MM.1S (cell line): ENCODE results near the gene ACER3.

Experiments used
- DNase-seq: peaks from one replicate; pipeline ENCODE4 v3.0.0-alpha.2; 2015
- H2AFZ ChIP-seq: fragments of 300-600 bp; sonication (generic); 2 replicates; pipeline ENCODE4 v1.6.0; 2016; ENCODE audit warnings: antibody characterized with exemption, low read length
- H3F3A ChIP-seq: fragments of 300-600 bp; sonication (generic); 2 replicates; pipeline ENCODE4 v1.6.1; 2016; ENCODE audit warnings: mild to moderate bottlenecking, antibody characterized with exemption, low read length, moderate library complexity, mixed read lengths; ENCODE audit not compliant: insufficient read depth
- H3K27ac ChIP-seq: fragments of 300-600 bp; sonication (generic); 2 replicates; pipeline ENCODE4 v1.5.1; 2016; ENCODE audit warnings: mild to moderate bottlenecking, low read length
- H3K27me3 ChIP-seq: fragments of 300-600 bp; sonication (generic); replicated peaks from 2 replicates; pipeline ENCODE4 v1.6.0; 2016; ENCODE audit warnings: low read length; ENCODE audit not compliant: insufficient read depth
- H3K36me3 ChIP-seq: fragments of 300-600 bp; sonication (generic); replicated peaks from 2 replicates; pipeline ENCODE4 v1.6.1; 2016; ENCODE audit warnings: mild to moderate bottlenecking, low read length, mixed read lengths; ENCODE audit not compliant: insufficient read depth
- H3K4me1 ChIP-seq: fragments of 300-600 bp; sonication (generic); 2 replicates; pipeline ENCODE4 v1.6.1; 2016; ENCODE audit warnings: low read length, mixed read lengths
- H3K4me2 ChIP-seq: fragments of 300-600 bp; sonication (generic); 2 replicates; pipeline ENCODE4 v1.6.0; 2016; ENCODE audit warnings: low read depth, low read length
- H3K4me3 ChIP-seq: fragments of 300-600 bp; sonication (generic); 2 replicates; pipeline ENCODE4 v1.5.1; 2016; ENCODE audit warnings: low read length, mixed read lengths
- H3K79me2 ChIP-seq: fragments of 300-600 bp; sonication (generic); 2 replicates; pipeline ENCODE4 v1.6.1; 2016; ENCODE audit warnings: mixed run types, low read length, mixed read lengths
- H3K9ac ChIP-seq: fragments of 300-600 bp; sonication (generic); 2 replicates; pipeline ENCODE4 v1.6.1; 2016; ENCODE audit warnings: low read length, mixed read lengths
- H3K9me2 ChIP-seq: fragments of 300-600 bp; sonication (generic); replicated peaks from 2 replicates; pipeline ENCODE4 v1.6.1; 2016; ENCODE audit warnings: mild to moderate bottlenecking, low read length, mixed read lengths; ENCODE audit not compliant: insufficient read depth
- H3K9me3 ChIP-seq: fragments of 300-600 bp; sonication (generic); replicated peaks from 2 replicates; pipeline ENCODE4 v1.6.1; 2016; ENCODE audit warnings: mild to moderate bottlenecking, low read length, mixed read lengths; ENCODE audit not compliant: insufficient read depth
- H4K20me1 ChIP-seq: fragments of 300-600 bp; sonication (generic); 2 replicates; pipeline ENCODE4 v1.6.1; 2016; ENCODE audit warnings: mild to moderate bottlenecking, low read length, moderate library complexity, mixed read lengths; ENCODE audit not compliant: insufficient read depth
- EZH2 ChIP-seq: fragments of 300-600 bp; sonication (generic); optimal IDR thresholded peaks from 2 replicates; pipeline ENCODE3; 2017; ENCODE audit warnings: low read depth, mild to moderate bottlenecking, antibody characterized with exemption, low read length, mixed read lengths
- EZH2phosphoT487 ChIP-seq: fragments of 300-600 bp; sonication (generic); IDR thresholded peaks from 2 replicates; pipeline ENCODE4 v1.6.1; 2018; ENCODE audit warnings: antibody characterized with exemption, low read length
- TF ChIP-seq, protein P1 (sequence below): fragments of 300-600 bp; sonication (generic); IDR thresholded peaks from 2 replicates; pipeline ENCODE4 v1.5.1; 2016; ENCODE audit warnings: antibody characterized with exemption, low read length, mixed read lengths

The ACER3 gene

GRCh38 chr11:76978239-76978638 lies 117.5 kb downstream of the ACER3 start:
- no peaks in the 10 kb centered on the region for H3K4me1 ChIP-seq
- no peak overlapping the region for H3K4me2 ChIP-seq
- no peaks in the 10 kb centered on the region for H3K36me3 ChIP-seq
- no peaks in the 10 kb centered on the region; the same call in 1 of the 2 replicates for H3K9me3 ChIP-seq
- no peaks in the 10 kb centered on the region for H3K27me3 ChIP-seq
- H3K79me2 ChIP-seq = no peaks in the 10 kb centered on the region
- no peak overlapping the region for H2AFZ ChIP-seq
- no peak for TF ChIP-seq EZH2phosphoT487
- TF ChIP-seq EZH2 = no peak
- TF ChIP-seq, protein P1, sequence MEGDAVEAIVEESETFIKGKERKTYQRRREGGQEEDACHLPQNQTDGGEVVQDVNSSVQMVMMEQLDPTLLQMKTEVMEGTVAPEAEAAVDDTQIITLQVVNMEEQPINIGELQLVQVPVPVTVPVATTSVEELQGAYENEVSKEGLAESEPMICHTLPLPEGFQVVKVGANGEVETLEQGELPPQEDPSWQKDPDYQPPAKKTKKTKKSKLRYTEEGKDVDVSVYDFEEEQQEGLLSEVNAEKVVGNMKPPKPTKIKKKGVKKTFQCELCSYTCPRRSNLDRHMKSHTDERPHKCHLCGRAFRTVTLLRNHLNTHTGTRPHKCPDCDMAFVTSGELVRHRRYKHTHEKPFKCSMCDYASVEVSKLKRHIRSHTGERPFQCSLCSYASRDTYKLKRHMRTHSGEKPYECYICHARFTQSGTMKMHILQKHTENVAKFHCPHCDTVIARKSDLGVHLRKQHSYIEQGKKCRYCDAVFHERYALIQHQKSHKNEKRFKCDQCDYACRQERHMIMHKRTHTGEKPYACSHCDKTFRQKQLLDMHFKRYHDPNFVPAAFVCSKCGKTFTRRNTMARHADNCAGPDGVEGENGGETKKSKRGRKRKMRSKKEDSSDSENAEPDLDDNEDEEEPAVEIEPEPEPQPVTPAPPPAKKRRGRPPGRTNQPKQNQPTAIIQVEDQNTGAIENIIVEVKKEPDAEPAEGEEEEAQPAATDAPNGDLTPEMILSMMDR = no peak
- DNase-seq = no peak
- H3F3A ChIP-seq = no peaks in the 10 kb centered on the region
- no peaks in the 10 kb centered on the region for H4K20me1 ChIP-seq
- no peak overlapping the region for H3K27ac ChIP-seq
- H3K9ac ChIP-seq = no peak overlapping the region
- H3K9me2 ChIP-seq = no peaks in the 10 kb centered on the region
- H3K4me3 ChIP-seq = no peak overlapping the region

DNA sequence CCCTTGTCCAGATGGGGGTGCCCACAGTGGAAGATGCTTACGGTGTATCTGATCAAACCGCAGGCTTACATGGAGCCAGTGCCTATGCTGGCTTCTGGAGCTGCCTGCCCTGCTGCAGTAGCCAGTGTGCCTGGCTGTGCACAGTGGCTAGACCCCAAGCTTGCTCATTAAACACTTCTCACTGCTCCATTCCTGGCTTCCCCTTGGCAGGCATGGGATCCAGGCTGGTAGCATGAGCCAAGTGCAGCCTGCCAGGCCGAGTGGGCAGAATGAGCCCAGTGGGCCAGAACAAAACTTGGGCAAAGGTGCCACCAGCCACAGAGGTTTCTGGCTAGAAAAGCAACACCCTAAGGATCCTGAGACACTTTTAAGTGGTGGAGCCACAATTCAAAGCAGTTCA lies 118.1 kb downstream of the ACER3 start:
- TF ChIP-seq, protein P1 = no peak
- TF ChIP-seq EZH2 = no peak
- TF ChIP-seq EZH2phosphoT487 = no peak
- no peak overlapping the region for H3K9ac ChIP-seq

GRCh38 chr11:76980196-76980595 lies 119.5 kb downstream of the ACER3 start:
- H3F3A ChIP-seq = no peaks in the 10 kb centered on the region
- TF ChIP-seq EZH2phosphoT487 = no peak
- TF ChIP-seq EZH2 = no peak
- TF ChIP-seq, protein P1 = no peak

More for the DNA sequence above, 118.1 kb downstream of the ACER3 start:
- no peak for DNase-seq
- H3F3A ChIP-seq = no peaks in the 10 kb centered on the region
- no peak overlapping the region for H3K4me3 ChIP-seq
- no peaks in the 10 kb centered on the region for H4K20me1 ChIP-seq
- no peak overlapping the region for H2AFZ ChIP-seq
- H3K27ac ChIP-seq = no peak overlapping the region
- no peaks in the 10 kb centered on the region for H3K36me3 ChIP-seq
- H3K79me2 ChIP-seq = no peaks in the 10 kb centered on the region
- no peaks in the 10 kb centered on the region for H3K9me2 ChIP-seq
- no peaks in the 10 kb centered on the region; the same call in 1 of the 2 replicates for H3K9me3 ChIP-seq
- no peak overlapping the region for H3K4me2 ChIP-seq
- no peaks in the 10 kb centered on the region for H3K27me3 ChIP-seq
- no peaks in the 10 kb centered on the region for H3K4me1 ChIP-seq

More at GRCh38 chr11:76980196-76980595, 119.5 kb downstream of the ACER3 start:
- Histone ChIP-seq H2AFZ (no peak overlapping the region), H3K9ac (no peak overlapping the region), H3K4me3 (no peak overlapping the region), H3K27me3 (no peaks in the 10 kb centered on the region), H3K4me1 (no peaks in the 10 kb centered on the region), H4K20me1 (no peaks in the 10 kb centered on the region), H3K4me2 (no peak overlapping the region), H3K36me3 (no peaks in the 10 kb centered on the region), H3K9me2 (no peaks in the 10 kb centered on the region), H3K27ac (no peak overlapping the region), H3K79me2 (no peaks in the 10 kb centered on the region), H3K9me3 (no peaks in the 10 kb centered on the region; the same call in 1 of the 2 replicates)
- no peak for DNase-seq
